PC-3 (cell line): ENCODE measurements around the gene DLEC1. TPM values are rescaled to one million over a fixed set of nuclear protein-coding genes. Genes with fewer than 3 reads are reported as not detected.
"Not testable (repeated sequence)": the region's sequence is repeated elsewhere in the genome, so short reads cannot be mapped to it uniquely, and the experiment has no call there.

Source experiments
- ATAC-seq: fragments of 200-7000 bp; cut with Tn5 transposase; 2 replicates; pipeline ENCODE4 v1.9.1; 2020; ENCODE audit warnings: mild to moderate bottlenecking, moderate library complexity
- BruUV-seq: library from RNA; stranded (reverse); fragments of 400-500 nt; replicated peaks from 2 replicates; lab custom pipeline; 2021; lab: Mats Ljungman, UMichigan
- CTCF ChIA-PET: fragments of 300-600 bp; sonication (Branson Sonifier 250); formaldehyde crosslinking; loops from one replicate; lab custom pipeline; 2022; ENCODE audit warnings: antibody characterized with exemption; lab: Charles Lee
- POLR2A ChIA-PET: fragments of 300-600 bp; sonication (Branson Sonifier 250); formaldehyde crosslinking; loops from one replicate; lab custom pipeline; 2022; ENCODE audit warnings: antibody characterized with exemption; ENCODE audit not compliant: unreplicated experiment; lab: Charles Lee
- DNase-seq: peaks from one replicate; pipeline ENCODE4 v3.0.0-alpha.2; 2015
- H2AFZ ChIP-seq: fragments of 300-600 bp; sonication (generic); 2 replicates; pipeline ENCODE4 v1.6.0; 2016; ENCODE audit warnings: antibody characterized with exemption, low read length
- H3F3A ChIP-seq: fragments of 300-600 bp; sonication (generic); one replicate; pipeline ENCODE4 v1.6.0; 2017; ENCODE audit warnings: antibody characterized with exemption, low read length, control low read depth, mild to moderate bottlenecking; ENCODE audit not compliant: unreplicated experiment
- H3K27ac ChIP-seq: fragments of 300-600 bp; sonication (generic); 2 replicates; pipeline ENCODE4 v1.5.1; 2016; ENCODE audit warnings: mild to moderate bottlenecking, low read length
- H3K27me3 ChIP-seq: fragments of 300-600 bp; sonication (generic); 2 replicates; pipeline ENCODE4 v1.6.1; 2016; ENCODE audit warnings: low read length, mixed read lengths
- H3K36me3 ChIP-seq: fragments of 300-600 bp; sonication (generic); 2 replicates; pipeline ENCODE4 v1.6.1; 2016; ENCODE audit warnings: low read depth, mixed run types, low read length, mixed read lengths
- H3K4me1 ChIP-seq: fragments of 300-600 bp; sonication (generic); 2 replicates; pipeline ENCODE4 v1.5.1; 2016; ENCODE audit warnings: low read length; ENCODE audit not compliant: insufficient read depth
- H3K4me2 ChIP-seq: fragments of 300-600 bp; sonication (generic); 2 replicates; pipeline ENCODE4 v1.6.0; 2016; ENCODE audit warnings: low read length
- H3K4me3 ChIP-seq: fragments of 300-600 bp; sonication (generic); 2 replicates; pipeline ENCODE4 v1.5.1; 2016; ENCODE audit warnings: mild to moderate bottlenecking, low read length, mixed read lengths
- H3K79me2 ChIP-seq: fragments of 300-600 bp; sonication (generic); 2 replicates; pipeline ENCODE4 v1.6.1; 2017; ENCODE audit warnings: low read length, mixed read lengths
- H3K9ac ChIP-seq: fragments of 300-600 bp; sonication (generic); 2 replicates; pipeline ENCODE4 v1.6.0; 2016; ENCODE audit warnings: mild to moderate bottlenecking, low read length
- H3K9me2 ChIP-seq: fragments of 300-600 bp; sonication (generic); replicated peaks from 2 replicates; pipeline ENCODE4 v1.6.1; 2016; ENCODE audit warnings: mixed run types, low read length, mixed read lengths
- H3K9me3 ChIP-seq: fragments of 300-600 bp; sonication (generic); 2 replicates; pipeline ENCODE4 v1.6.1; 2016; ENCODE audit warnings: low read length, mixed read lengths
- H4K20me1 ChIP-seq: fragments of 300-600 bp; sonication (generic); 2 replicates; pipeline ENCODE4 v1.6.1; 2016; ENCODE audit warnings: low read length, mixed read lengths
- EZH2 ChIP-seq: fragments of 300-600 bp; sonication (generic); IDR thresholded peaks from one replicate; pipeline ENCODE4 v1.6.1; 2017; ENCODE audit warnings: antibody characterized with exemption, mild to moderate bottlenecking, low read length; ENCODE audit not compliant: unreplicated experiment
- EZH2phosphoT487 ChIP-seq: fragments of 300-600 bp; sonication (generic); IDR thresholded peaks from 2 replicates; pipeline ENCODE4 v1.6.1; 2018; ENCODE audit warnings: mild to moderate bottlenecking, antibody characterized with exemption, low read length, borderline replicate concordance
- intact Hi-C: fragments of 100-400 bp; cut with micrococcal nuclease; formaldehyde crosslinking; loops from 2 replicates; pipeline ENCODE4 v1.9.0; 2023
- total RNA-seq: library from RNA; depleted of rRNA; stranded (reverse); fragments of >200 nt; gene quantifications from 2 replicates; pipeline ENCODE4 v1.2.3, GENCODE V29; 2014
- TF ChIP-seq, protein P1 (sequence below): fragments of 300-600 bp; sonication (generic); conservative IDR thresholded peaks from 2 replicates; pipeline ENCODE4 v1.5.1; 2017; ENCODE audit warnings: antibody characterized with exemption, low read depth, mild to moderate bottlenecking, low read length

Gene DLEC1
- total RNA-seq, 1 experiment from 2014 or later = not detected

DNA sequence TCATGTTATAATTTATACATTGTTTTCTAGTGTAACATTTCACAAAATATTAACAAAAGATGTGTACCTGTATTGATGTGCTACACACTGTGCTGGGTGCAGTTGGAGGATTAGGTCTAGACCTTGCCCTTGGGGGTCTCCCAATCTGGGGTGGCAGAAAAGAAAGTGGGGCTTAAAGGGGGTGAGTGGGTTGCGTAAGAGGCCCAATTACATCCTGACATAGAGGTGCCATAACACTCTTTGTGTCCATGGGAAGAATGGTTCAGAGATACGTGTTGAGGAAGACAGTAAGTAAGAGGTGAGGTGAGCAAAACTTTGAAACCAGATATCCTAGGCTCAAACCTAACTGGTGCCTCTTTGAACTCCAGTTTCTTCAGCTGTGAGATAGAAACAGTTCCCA, 31.0 kb downstream of the DLEC1 start:
- CTCF ChIA-PET = no interaction called here

DNA sequence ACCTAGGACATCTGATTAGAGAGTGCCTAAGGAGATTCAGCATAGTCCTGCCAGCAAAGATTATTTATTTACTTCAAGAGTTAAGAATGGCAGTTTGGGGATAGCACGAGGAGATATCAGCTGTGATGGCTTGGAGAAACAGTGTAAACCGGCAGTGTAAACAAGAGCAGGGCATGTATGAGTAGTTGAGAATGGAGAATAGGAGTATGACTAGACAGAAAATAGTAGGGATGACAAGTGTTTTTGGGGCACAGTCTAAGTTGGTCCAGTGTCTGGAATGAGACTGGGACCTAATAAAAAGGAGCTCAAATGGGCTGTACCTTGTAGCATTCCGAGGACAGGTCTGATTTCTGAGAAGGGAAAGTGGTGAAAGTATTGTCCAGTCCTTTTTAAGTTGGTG, 38.1 kb downstream of the DLEC1 start:
- intact Hi-C loops, CTCF ChIA-PET: not testable (repeated sequence)

More for the DNA sequence above, 31.0 kb downstream of the DLEC1 start:
- Histone ChIP-seq H3K9me2 (no peaks in the 10 kb centered on the region), H3K27ac (no peak overlapping the region), H3K4me2 (no peak overlapping the region), H3K79me2 (no peaks in the 10 kb centered on the region), H3K36me3 (no peaks in the 10 kb centered on the region), H3K9ac (no peak overlapping the region), H3K4me1 (no peaks in the 10 kb centered on the region), H3K9me3 (no peaks in the 10 kb centered on the region), H3F3A (no peaks in the 10 kb centered on the region), H2AFZ (no peak overlapping the region), H3K27me3 (peaks cover 21% of the 10 kb centered on the region), H3K4me3 (no peak overlapping the region), H4K20me1 (no peaks in the 10 kb centered on the region)
- POLR2A ChIA-PET = no interaction called here
- BruUV-seq = no TSS peak
- TF ChIP-seq EZH2 (no peak), EZH2phosphoT487 (no peak)
- TF ChIP-seq, protein P1, sequence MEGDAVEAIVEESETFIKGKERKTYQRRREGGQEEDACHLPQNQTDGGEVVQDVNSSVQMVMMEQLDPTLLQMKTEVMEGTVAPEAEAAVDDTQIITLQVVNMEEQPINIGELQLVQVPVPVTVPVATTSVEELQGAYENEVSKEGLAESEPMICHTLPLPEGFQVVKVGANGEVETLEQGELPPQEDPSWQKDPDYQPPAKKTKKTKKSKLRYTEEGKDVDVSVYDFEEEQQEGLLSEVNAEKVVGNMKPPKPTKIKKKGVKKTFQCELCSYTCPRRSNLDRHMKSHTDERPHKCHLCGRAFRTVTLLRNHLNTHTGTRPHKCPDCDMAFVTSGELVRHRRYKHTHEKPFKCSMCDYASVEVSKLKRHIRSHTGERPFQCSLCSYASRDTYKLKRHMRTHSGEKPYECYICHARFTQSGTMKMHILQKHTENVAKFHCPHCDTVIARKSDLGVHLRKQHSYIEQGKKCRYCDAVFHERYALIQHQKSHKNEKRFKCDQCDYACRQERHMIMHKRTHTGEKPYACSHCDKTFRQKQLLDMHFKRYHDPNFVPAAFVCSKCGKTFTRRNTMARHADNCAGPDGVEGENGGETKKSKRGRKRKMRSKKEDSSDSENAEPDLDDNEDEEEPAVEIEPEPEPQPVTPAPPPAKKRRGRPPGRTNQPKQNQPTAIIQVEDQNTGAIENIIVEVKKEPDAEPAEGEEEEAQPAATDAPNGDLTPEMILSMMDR = no peak
- DNase-seq = no peak
- intact Hi-C loops = no loop called here
- ATAC-seq = no peak

DNA sequence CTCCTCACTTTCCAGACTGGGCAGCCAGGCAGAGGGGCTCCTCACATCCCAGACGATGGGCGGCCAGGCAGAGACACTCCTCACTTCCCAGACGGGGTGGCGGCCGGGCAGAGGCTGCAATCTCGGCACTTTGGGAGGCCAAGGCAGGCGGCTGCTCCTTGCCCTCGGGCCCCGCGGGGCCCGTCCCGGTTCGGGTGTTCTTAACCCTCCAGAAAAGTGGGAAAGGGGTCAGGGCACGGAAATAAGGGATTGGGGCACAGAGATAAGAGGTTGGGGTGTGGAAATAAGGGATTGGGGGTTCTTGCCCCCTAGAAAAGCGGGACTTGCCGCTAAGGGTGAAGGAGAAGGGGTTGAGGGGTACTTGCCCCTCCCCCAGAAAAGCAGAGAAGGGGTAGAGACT, 43.3 kb downstream of the DLEC1 start:
- H3K27ac ChIP-seq, H3K9me3 ChIP-seq, H3K9ac ChIP-seq, H3F3A ChIP-seq, H3K4me2 ChIP-seq, H2AFZ ChIP-seq, H3K27me3 ChIP-seq, H4K20me1 ChIP-seq, POLR2A ChIA-PET, H3K9me2 ChIP-seq, H3K4me1 ChIP-seq, H3K36me3 ChIP-seq, DNase-seq, ATAC-seq, BruUV-seq, CTCF ChIA-PET, H3K4me3 ChIP-seq, H3K79me2 ChIP-seq, intact Hi-C loops: not testable (repeated sequence)

More for the DNA sequence above, 38.1 kb downstream of the DLEC1 start:
- H3K27me3 ChIP-seq, H3K79me2 ChIP-seq, H3F3A ChIP-seq, H3K9me3 ChIP-seq, DNase-seq, H3K4me1 ChIP-seq, H3K27ac ChIP-seq, H3K9ac ChIP-seq, H2AFZ ChIP-seq, H4K20me1 ChIP-seq, ATAC-seq, H3K4me3 ChIP-seq, H3K9me2 ChIP-seq, BruUV-seq, H3K4me2 ChIP-seq, POLR2A ChIA-PET, H3K36me3 ChIP-seq: not testable (repeated sequence)

DNA sequence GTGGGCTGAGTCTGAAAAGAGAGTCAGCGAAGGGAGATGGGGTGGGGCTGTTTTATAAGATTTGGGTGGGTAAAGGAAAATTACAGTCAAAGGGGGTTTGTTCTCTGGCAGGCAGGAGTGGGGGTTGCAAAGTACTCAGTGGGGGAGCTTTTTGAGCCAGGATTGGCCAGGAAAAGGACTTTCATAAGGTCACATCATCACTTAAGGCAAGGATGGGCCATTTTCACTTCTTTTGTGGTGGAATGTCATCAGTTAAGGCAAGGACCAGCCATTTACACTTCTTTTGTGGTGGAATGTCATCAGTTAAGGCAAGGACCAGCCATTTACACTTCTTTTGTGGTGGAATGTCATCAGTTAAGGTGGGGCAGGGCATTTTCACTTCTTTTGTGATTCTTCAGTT, 44.2 kb downstream of the DLEC1 start:
- H3K4me2 ChIP-seq, H3K36me3 ChIP-seq, ATAC-seq, POLR2A ChIA-PET, H4K20me1 ChIP-seq, H3K27ac ChIP-seq, H3K9me3 ChIP-seq, H3K27me3 ChIP-seq, DNase-seq, H3K9ac ChIP-seq, H3K79me2 ChIP-seq, H3K4me3 ChIP-seq, H3F3A ChIP-seq, H3K9me2 ChIP-seq, BruUV-seq, intact Hi-C loops, H3K4me1 ChIP-seq, CTCF ChIA-PET, H2AFZ ChIP-seq: not testable (repeated sequence)
